ENCODE results near the gene PRDM16.

DNA sequence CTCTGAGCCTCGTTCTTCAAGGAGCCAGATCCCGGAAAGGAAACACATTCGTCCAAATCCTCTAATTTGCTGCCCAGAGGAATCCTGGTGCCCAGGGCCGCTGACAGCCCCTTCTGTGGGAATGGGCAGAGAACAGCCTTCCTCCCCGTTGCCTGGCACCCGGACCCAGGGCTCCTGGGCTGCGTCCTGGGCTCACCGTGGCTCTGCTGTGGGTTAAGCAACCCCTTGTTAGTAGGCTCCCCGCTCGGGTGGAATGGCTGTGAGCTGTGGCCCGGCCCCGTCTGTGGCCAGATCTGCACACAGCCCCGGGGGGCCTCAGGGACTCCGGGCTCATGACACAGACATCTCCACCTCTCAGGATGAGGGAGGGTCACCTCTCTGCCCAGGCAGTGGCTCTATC lies 262.6 kb downstream of the PRDM16 start:
- TF ChIP-seq, protein P1, sequence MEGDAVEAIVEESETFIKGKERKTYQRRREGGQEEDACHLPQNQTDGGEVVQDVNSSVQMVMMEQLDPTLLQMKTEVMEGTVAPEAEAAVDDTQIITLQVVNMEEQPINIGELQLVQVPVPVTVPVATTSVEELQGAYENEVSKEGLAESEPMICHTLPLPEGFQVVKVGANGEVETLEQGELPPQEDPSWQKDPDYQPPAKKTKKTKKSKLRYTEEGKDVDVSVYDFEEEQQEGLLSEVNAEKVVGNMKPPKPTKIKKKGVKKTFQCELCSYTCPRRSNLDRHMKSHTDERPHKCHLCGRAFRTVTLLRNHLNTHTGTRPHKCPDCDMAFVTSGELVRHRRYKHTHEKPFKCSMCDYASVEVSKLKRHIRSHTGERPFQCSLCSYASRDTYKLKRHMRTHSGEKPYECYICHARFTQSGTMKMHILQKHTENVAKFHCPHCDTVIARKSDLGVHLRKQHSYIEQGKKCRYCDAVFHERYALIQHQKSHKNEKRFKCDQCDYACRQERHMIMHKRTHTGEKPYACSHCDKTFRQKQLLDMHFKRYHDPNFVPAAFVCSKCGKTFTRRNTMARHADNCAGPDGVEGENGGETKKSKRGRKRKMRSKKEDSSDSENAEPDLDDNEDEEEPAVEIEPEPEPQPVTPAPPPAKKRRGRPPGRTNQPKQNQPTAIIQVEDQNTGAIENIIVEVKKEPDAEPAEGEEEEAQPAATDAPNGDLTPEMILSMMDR (IDR thresholded peaks at IDR 0.05): no peak
- TF ChIP-seq POLR2A (IDR thresholded peaks at IDR 0.05): no peak
